A204.1 (cell line): ENCODE measurements around the gene TTC34.

Experiments
- FAIRE-seq: peaks from 2 replicates; lab custom pipeline; 2012; peaks lifted over from hg19 to GRCh38; lab: Jason Lieb, UNC

Gene TTC34, protein sequence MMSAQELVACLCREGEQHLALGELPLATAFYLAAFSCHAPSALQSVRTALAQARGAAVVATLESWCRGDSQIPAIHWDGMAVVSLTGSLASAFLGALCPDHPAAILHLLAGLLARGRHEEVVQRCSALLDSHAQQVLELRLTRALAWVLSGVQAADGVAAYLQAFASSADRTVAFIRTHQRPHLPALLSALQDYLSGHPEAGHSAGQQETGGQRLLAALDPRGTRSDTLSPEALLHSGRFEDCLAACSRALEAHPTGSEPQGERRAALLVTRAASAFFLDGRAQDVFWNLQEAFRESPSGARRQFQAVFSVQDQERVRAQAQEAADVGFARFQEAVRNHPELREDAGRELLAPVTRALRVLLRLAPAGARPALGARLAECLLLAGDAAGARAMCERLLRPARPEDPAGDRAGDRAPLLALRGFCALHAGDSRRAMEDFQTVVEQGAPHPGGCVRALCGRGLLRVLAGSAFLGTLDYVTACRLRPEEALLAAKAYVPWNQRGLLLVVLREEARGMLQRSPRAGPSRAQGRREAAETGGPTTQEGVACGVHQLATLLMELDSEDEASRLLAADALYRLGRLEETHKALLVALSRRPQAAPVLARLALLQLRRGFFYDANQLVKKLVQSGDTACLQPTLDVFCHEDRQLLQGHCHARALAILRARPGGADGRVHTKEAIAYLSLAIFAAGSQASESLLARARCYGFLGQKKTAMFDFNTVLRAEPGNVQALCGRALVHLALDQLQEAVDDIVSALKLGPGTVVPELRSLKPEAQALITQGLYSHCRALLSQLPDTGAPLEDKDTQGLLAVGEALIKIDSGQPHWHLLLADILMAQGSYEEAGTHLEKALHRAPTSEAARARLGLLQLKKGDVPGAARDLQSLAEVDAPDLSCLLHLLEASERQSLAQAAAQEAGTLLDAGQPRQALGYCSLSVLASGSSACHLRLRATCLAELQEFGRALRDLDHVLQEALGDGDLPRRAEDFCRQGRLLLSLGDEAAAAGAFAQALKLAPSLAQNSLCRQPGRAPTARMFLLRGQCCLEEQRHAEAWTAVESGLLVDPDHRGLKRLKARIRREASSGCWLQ

GRCh38 chr1:2801535-2802291, at the start of gene TTC34:
TSS of gene TTC34 (minus strand) at chr1:2801693. CDS start at chr1:2800827, 866 bp downstream.
- FAIRE-seq = no peak

GRCh38 chr1:2850502-2850901, 49.0 kb upstream of the TTC34 start:
- no peak for FAIRE-seq

- no peak for FAIRE-seq
These were observed 46.6 kb upstream of the TTC34 start for GRCh38 chr1:2848006-2848670.

GRCh38 chr1:2847086-2847985, 45.8 kb upstream of the TTC34 start:
- no peak for FAIRE-seq

GRCh38 chr1:2845869-2846268, 44.4 kb upstream of the TTC34 start:
- no peak for FAIRE-seq

GRCh38 chr1:2840036-2840809, 38.7 kb upstream of the TTC34 start:
- no peak for FAIRE-seq

DNA sequence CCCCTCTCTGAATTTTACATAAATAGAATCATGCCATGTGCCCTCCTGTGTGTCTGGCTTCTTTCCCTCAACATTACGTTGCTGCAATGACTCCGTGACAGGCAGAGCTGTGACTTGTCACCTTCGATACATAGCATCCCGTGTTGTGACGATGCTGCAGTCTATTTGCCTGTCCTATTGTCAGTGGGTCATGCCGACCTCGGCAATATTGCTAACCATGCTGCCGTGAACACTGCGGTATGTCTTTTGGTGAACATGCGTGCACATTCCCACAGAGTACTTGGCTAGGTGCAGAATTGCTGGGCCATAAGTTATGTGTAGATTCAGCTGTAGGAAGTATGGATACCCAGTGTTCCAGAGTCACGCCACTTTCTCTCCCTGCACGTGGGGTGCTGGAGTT, 36.3 kb upstream of the TTC34 start:
- FAIRE-seq = no peak

DNA sequence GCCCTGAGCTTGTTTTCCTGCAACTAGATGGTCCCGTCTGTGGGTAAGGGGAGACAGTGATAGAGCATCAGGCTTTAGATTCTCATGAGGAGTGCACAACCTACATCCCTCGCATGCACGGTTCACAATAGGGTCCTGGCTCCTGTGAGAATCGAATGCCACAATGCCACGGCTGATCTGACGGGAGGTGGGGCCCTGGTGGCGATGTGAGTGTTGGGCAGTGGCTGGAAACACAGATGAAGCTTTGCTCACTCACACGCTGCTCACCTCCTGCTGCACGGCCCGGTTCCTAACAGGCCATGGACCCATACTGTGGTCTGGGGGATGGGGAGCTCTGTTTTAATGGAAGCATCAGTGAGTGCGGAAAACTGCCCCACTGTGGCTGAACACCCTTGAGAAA, 35.8 kb upstream of the TTC34 start:
- no peak for FAIRE-seq

- no peak for FAIRE-seq
These were observed 35.0 kb upstream of the TTC34 start for GRCh38 chr1:2836333-2836970.

DNA sequence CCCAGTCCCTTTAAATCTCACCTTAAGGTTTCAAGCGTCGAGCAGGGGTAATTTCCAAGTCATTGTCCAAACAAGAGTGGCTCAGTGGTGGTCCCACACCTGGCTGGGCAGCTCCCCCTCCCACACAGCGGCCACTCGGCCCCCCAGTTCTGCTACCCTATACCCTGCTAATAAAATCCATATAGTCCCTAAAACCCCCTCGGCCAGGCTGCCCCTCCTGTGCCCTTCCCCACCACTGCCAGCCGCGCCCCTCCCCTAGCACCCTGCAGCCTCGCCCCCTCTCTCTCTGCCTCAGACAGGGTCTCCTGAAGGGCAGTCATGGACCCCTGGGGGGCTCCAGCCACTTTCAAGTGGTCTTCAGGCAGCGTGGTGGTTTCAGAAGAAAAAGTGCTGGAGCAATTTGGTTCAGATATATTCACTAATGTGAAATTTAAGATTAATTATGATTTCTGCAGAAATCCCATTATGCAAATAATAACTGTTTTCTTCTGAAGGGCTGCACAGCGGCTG, 34.2 kb upstream of the TTC34 start:
- FAIRE-seq = no peak

GRCh38 chr1:2834741-2835564, 33.5 kb upstream of the TTC34 start:
- no peak for FAIRE-seq

- FAIRE-seq = no peak
These were observed 32.6 kb upstream of the TTC34 start for GRCh38 chr1:2834146-2834475.

GRCh38 chr1:2833454-2834145, 32.1 kb upstream of the TTC34 start:
- no peak for FAIRE-seq

DNA sequence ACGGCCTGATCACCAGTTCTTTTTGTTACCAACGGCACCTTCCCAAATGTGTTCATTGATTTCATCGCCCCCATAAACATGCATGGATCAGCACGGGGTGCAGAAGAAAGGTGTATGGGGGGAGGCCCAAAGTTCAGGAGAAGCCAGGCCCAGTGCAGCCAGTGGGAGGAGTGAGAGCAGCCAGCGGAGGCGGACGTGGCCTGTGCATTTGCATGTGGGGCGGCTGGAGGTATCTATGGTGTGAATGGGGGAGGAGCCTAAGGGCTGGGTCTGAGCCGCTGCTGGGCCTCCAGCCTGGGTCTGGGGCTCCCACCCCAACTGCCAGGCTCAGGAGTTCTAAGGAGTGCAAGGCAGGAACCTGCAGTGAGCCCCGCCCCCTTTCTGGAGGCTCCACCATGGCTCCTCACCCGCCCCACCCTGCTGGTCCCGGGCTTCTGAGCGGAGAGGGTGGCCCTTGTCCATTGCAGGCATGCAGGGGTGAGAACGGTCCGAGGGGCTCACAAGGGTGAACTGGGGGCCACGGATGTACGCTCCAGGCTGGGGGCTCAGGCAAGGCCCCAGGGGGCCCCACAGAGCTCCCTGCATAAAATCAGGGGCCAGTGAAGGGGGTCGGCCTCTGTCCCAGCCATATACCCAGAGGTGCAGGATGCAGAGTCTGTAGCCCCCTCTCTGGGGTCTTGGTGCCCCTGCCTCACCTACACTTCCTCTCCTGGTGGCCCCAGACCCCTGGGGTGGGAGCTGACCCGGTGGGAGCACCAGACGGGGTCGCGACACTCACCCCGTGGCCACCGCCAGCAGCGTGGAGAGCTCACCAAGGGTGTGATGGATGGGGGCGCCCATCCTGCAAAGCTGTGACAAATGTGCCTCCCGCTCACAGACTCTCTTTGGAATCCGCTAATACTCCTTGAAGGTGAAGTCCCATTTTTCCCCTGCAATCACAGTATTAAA, 31.3 kb upstream of the TTC34 start:
- no peak for FAIRE-seq

- FAIRE-seq = no peak
These were observed 30.2 kb upstream of the TTC34 start for GRCh38 chr1:2831596-2832212.
